DOHH2 (cell line): ENCODE measurements around the gene AIP.

Experiments
- CTCF ChIP-seq: fragments of 200-600 bp; sonication (generic); IDR thresholded peaks from one replicate; pipeline ENCODE4 v1.5.1; 2014; ENCODE audit warnings: antibody characterized with exemption, mild to moderate bottlenecking, low read depth, low read length; ENCODE audit not compliant: poor library complexity, severe bottlenecking
- EZH2phosphoT487 ChIP-seq: fragments of 200-600 bp; sonication (generic); IDR thresholded peaks from 2 replicates; pipeline ENCODE4 v1.6.1; 2017; ENCODE audit warnings: borderline replicate concordance, mild to moderate bottlenecking, antibody characterized with exemption, low read length, moderate library complexity, mixed read lengths

DNA sequence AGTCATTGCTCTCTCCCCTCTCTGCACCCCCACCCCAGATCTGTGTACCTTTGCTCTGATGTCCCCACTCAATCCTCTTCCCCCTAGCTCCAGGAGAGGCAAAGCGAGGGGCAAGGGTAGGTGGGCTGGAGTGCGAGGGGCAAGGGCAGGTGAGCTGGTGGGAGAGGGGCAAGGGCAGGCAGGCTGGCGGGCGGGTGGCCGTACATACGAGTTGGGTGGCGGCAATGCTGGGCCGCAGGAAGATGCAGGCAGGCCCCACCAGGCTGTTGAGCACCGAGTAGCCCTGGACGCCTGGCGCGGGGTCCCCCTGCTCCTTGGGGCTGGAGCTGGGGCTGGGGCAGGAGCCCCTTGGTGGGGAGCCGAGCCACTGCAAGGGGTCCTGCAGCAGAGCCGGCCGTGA is 39.5 kb downstream of the AIP start:
- TF ChIP-seq CTCF: no peak
- no peak for TF ChIP-seq EZH2phosphoT487
